ENCODE results near the gene MYRFL.
A peak's percentile ranks its signal among the peaks of the same experiment; 100 is the strongest.

The MYRFL gene

GRCh38 chr12:69961246-69961645, 136.2 kb downstream of the MYRFL start:
- H2AFZ ChIP-seq (ENCODE audit: low read length), result no peak overlapping the region
- no peak for TF ChIP-seq CTCF (conservative IDR thresholded peaks at IDR 0.05; ENCODE audit: low read length)
- TF ChIP-seq EZH2phosphoT487 (IDR thresholded peaks at IDR 0.05; ENCODE audit: borderline replicate concordance), result no peak
- no peaks in the 10 kb centered on the region for H3K79me2 ChIP-seq (ENCODE audit: insufficient read depth, low read length)

GRCh38 chr12:69966409-69966808, 141.4 kb downstream of the MYRFL start:
- no peaks in the 10 kb centered on the region for H3K9me2 ChIP-seq (replicated peaks; ENCODE audit: low read depth, low read length)
- peak overlapping the region; percentile 74 for H2AFZ ChIP-seq (ENCODE audit: low read length)
- peak overlapping the region; percentile 50 for H3K4me2 ChIP-seq (ENCODE audit: low read depth, low read length, poor library complexity, severe bottlenecking)
- no peak overlapping the region for H3K9ac ChIP-seq (ENCODE audit: low read depth, low read length, poor library complexity, severe bottlenecking)
- no peaks in the 10 kb centered on the region for H3K79me2 ChIP-seq (ENCODE audit: insufficient read depth, low read length)
- no peaks in the 10 kb centered on the region for H3K9me3 ChIP-seq (ENCODE audit: insufficient read depth, low read depth, low read length)
- TF ChIP-seq EZH2phosphoT487 (IDR thresholded peaks at IDR 0.05; ENCODE audit: borderline replicate concordance), result no peak
- no peak for TF ChIP-seq CTCF (conservative IDR thresholded peaks at IDR 0.05; ENCODE audit: low read length)
- no peaks in the 10 kb centered on the region for H3K27me3 ChIP-seq (ENCODE audit: insufficient read depth, low read length, poor library complexity, severe bottlenecking)
- no peaks in the 10 kb centered on the region for H3K36me3 ChIP-seq (ENCODE audit: insufficient read depth, low read length)
- H3K4me1 ChIP-seq (ENCODE audit: insufficient read depth, low read length, poor library complexity, severe bottlenecking), result peaks cover 14% of the 10 kb centered on the region
- peak overlapping the region; percentile 1 for H3K4me3 ChIP-seq (ENCODE audit: low read length, poor library complexity, severe bottlenecking)
- no peaks in the 10 kb centered on the region for H4K20me1 ChIP-seq (ENCODE audit: insufficient read depth, low read length, poor library complexity, severe bottlenecking)
- no peaks in the 10 kb centered on the region for H3F3A ChIP-seq (ENCODE audit: low read depth)

More at GRCh38 chr12:69961246-69961645, 136.2 kb downstream of the MYRFL start:
- H3K27me3 ChIP-seq (ENCODE audit: insufficient read depth, low read length, poor library complexity, severe bottlenecking), result no peaks in the 10 kb centered on the region
- no peaks in the 10 kb centered on the region for H3K9me3 ChIP-seq (ENCODE audit: insufficient read depth, low read depth, low read length)
- no peaks in the 10 kb centered on the region for H3F3A ChIP-seq (ENCODE audit: low read depth)
- H3K4me2 ChIP-seq (ENCODE audit: low read depth, low read length, poor library complexity, severe bottlenecking), result no peak overlapping the region
- no peak overlapping the region for H3K4me3 ChIP-seq (ENCODE audit: low read length, poor library complexity, severe bottlenecking)
- no peak overlapping the region for H3K9ac ChIP-seq (ENCODE audit: low read depth, low read length, poor library complexity, severe bottlenecking)
- H3K9me2 ChIP-seq (replicated peaks; ENCODE audit: low read depth, low read length), result no peaks in the 10 kb centered on the region
- no peaks in the 10 kb centered on the region for H3K36me3 ChIP-seq (ENCODE audit: insufficient read depth, low read length)
- no peaks in the 10 kb centered on the region for H4K20me1 ChIP-seq (ENCODE audit: insufficient read depth, low read length, poor library complexity, severe bottlenecking)
- H3K4me1 ChIP-seq (ENCODE audit: insufficient read depth, low read length, poor library complexity, severe bottlenecking), result peaks cover 8% of the 10 kb centered on the region

GRCh38 chr12:69966839-69967238, 141.8 kb downstream of the MYRFL start:
- H3K36me3 ChIP-seq (ENCODE audit: insufficient read depth, low read length), result no peaks in the 10 kb centered on the region
- no peak overlapping the region for H3K9ac ChIP-seq (ENCODE audit: low read depth, low read length, poor library complexity, severe bottlenecking)
- no peaks in the 10 kb centered on the region for H3K9me2 ChIP-seq (replicated peaks; ENCODE audit: low read depth, low read length)
- H3K4me2 ChIP-seq (ENCODE audit: low read depth, low read length, poor library complexity, severe bottlenecking), result peak overlapping the region; percentile 50
- no peaks in the 10 kb centered on the region for H4K20me1 ChIP-seq (ENCODE audit: insufficient read depth, low read length, poor library complexity, severe bottlenecking)
- no peak overlapping the region for H3K4me3 ChIP-seq (ENCODE audit: low read length, poor library complexity, severe bottlenecking)
- no peaks in the 10 kb centered on the region for H3K79me2 ChIP-seq (ENCODE audit: insufficient read depth, low read length)
- no peak overlapping the region for H2AFZ ChIP-seq (ENCODE audit: low read length)
- H3K27me3 ChIP-seq (ENCODE audit: insufficient read depth, low read length, poor library complexity, severe bottlenecking), result no peaks in the 10 kb centered on the region
- H3K4me1 ChIP-seq (ENCODE audit: insufficient read depth, low read length, poor library complexity, severe bottlenecking), result peaks cover 14% of the 10 kb centered on the region
- H3K9me3 ChIP-seq (ENCODE audit: insufficient read depth, low read depth, low read length), result no peaks in the 10 kb centered on the region
- H3F3A ChIP-seq (ENCODE audit: low read depth), result no peaks in the 10 kb centered on the region
- TF ChIP-seq EZH2phosphoT487 (IDR thresholded peaks at IDR 0.05; ENCODE audit: borderline replicate concordance) (no peak), CTCF (conservative IDR thresholded peaks at IDR 0.05; ENCODE audit: low read length) (no peak)
